CD14-positive monocyte (primary cell): ENCODE data around the gene BAZ1A. TPM values are rescaled to one million over a fixed set of nuclear protein-coding genes. Genes with fewer than 3 reads are reported as not detected.

Experiments used
- DNase-seq, 3 donors: peaks; one replicate each; pipeline ENCODE4 v3.0.0-alpha.2; 2011 to 2022
- H2AFZ ChIP-seq: 2 replicates; pipeline ENCODE4 v1.6.0; 2012; ENCODE audit warnings: mild to moderate bottlenecking, low read depth, low read length, inconsistent platforms; ENCODE audit not compliant: insufficient read depth, poor library complexity, severe bottlenecking
- H3K27ac ChIP-seq, 2 donors: 1 replicate in 1 of 2; 2 replicates in 1 of 2; pipeline ENCODE4 v1.5.1; 2012 to 2013; ENCODE audit warnings: low read length in 2 of 2, control low read depth in 1 of 2, inconsistent platforms in 1 of 2, low read depth in 1 of 2, mild to moderate bottlenecking in 1 of 2
- H3K27me3 ChIP-seq, 2 donors: one replicate each; pipeline versions ENCODE4 v1.6.0 to v1.6.1; 2011 to 2013; ENCODE audit warnings: low read length in 2 of 2; ENCODE audit not compliant: control insufficient read depth in 2 of 2, insufficient read depth in 2 of 2
- H3K36me3 ChIP-seq, 2 donors: replicated peaks in 1 of 2; 1 replicate in 1 of 2; 2 replicates in 1 of 2; pipeline versions ENCODE4 v1.5.1 to v1.6.1; 2012 to 2013; ENCODE audit warnings: low read length in 2 of 2, control low read depth in 1 of 2, inconsistent platforms in 1 of 2, mild to moderate bottlenecking in 1 of 2; ENCODE audit not compliant: insufficient read depth in 2 of 2, control insufficient read depth in 1 of 2
- H3K4me1 ChIP-seq, 2 donors: 1 replicate in 1 of 2; 2 replicates in 1 of 2; pipeline versions ENCODE4 v1.5.1 to v1.6.1; 2012 to 2013; ENCODE audit warnings: low read length in 2 of 2, control low read depth in 1 of 2, inconsistent platforms in 1 of 2, mild to moderate bottlenecking in 1 of 2, moderate library complexity in 1 of 2; ENCODE audit not compliant: insufficient read depth in 2 of 2, control insufficient read depth in 1 of 2
- H3K4me2 ChIP-seq: replicated peaks from 2 replicates; pipeline ENCODE3; 2012; ENCODE audit warnings: low read length, moderate library complexity, mild to moderate bottlenecking; ENCODE audit not compliant: poor library complexity, severe bottlenecking; ENCODE audit errors: extremely low read depth
- H3K4me3 ChIP-seq, 3 experiments: fragments of 200-600 bp in 1 of 3; sonication (generic) in 1 of 3; replicated peaks in 1 of 3; 1 replicate in 2 of 3; 2 replicates in 1 of 3; pipeline ENCODE4 v1.5.1; 2011 to 2013; ENCODE audit warnings: low read length in 3 of 3, mild to moderate bottlenecking in 3 of 3, control low read depth in 2 of 3, low read depth in 2 of 3, inconsistent platforms in 1 of 3, moderate library complexity in 1 of 3
- H3K79me2 ChIP-seq: 2 replicates; pipeline ENCODE4 v1.6.0; 2012; ENCODE audit warnings: mild to moderate bottlenecking, control low read depth, inconsistent platforms, low read length, moderate library complexity; ENCODE audit not compliant: insufficient read depth
- H3K9ac ChIP-seq: 2 replicates; pipeline ENCODE4 v1.6.0; 2017; ENCODE audit warnings: low read length, mild to moderate bottlenecking; ENCODE audit not compliant: insufficient read depth, poor library complexity, severe bottlenecking
- H3K9me3 ChIP-seq, 2 donors: replicated peaks in 1 of 2; 1 replicate in 1 of 2; 2 replicates in 1 of 2; pipeline versions ENCODE4 v1.5.1 to v1.6.1; 2012 to 2013; ENCODE audit warnings: low read length in 2 of 2, control low read depth in 1 of 2; ENCODE audit not compliant: control insufficient read depth in 1 of 2, insufficient read depth in 1 of 2
- H4K20me1 ChIP-seq: 2 replicates; pipeline ENCODE4 v1.6.0; 2012; ENCODE audit warnings: mild to moderate bottlenecking, low read length, control low read depth, moderate library complexity; ENCODE audit not compliant: insufficient read depth
- H3K27ac Mint-ChIP-seq, 7 donors: one replicate each; pipeline ENCODE4 v1.8.0; 2020; ENCODE audit warnings: mild to moderate bottlenecking in 7 of 7, mixed read lengths in 7 of 7, moderate library complexity in 6 of 7, inconsistent platforms in 2 of 7
- H3K27me3 Mint-ChIP-seq, 3 donors: one replicate each; pipeline ENCODE4 v1.8.0; 2021 to 2022; ENCODE audit warnings: low read depth in 3 of 3, mild to moderate bottlenecking in 3 of 3, mixed read lengths in 3 of 3, moderate library complexity in 3 of 3, inconsistent platforms in 1 of 3
- H3K36me3 Mint-ChIP-seq, 2 donors: one replicate each; pipeline ENCODE4 v1.8.0; 2020; ENCODE audit warnings: mixed read lengths in 2 of 2, inconsistent platforms in 1 of 2, mild to moderate bottlenecking in 1 of 2
- H3K4me1 Mint-ChIP-seq: one replicate; pipeline ENCODE4 v1.8.0; 2020; ENCODE audit warnings: mild to moderate bottlenecking, mixed read lengths
- H3K4me3 Mint-ChIP-seq, 2 donors: one replicate each; pipeline ENCODE4 v1.8.0; 2020; ENCODE audit warnings: mild to moderate bottlenecking in 2 of 2, mixed read lengths in 2 of 2, moderate library complexity in 1 of 2
- H3K9me3 Mint-ChIP-seq, 7 donors: one replicate each; pipeline ENCODE4 v1.8.0; 2020 to 2022; ENCODE audit warnings: mixed read lengths in 7 of 7, mild to moderate bottlenecking in 6 of 7, moderate library complexity in 6 of 7, inconsistent platforms in 2 of 7
- CTCF ChIP-seq: fragments of 200-600 bp; IDR thresholded peaks from one replicate; pipeline ENCODE4 v1.8.0; 2022; ENCODE audit warnings: antibody characterized with exemption, mild to moderate bottlenecking
- WGBS: methylation state at CpG from one replicate; pipeline ENCODE4 v1.1.5; 2013; ENCODE audit warnings: missing lambda C conversion rate; ENCODE audit not compliant: insufficient coverage; 5-methylcytosine and 5-hydroxymethylcytosine counted together
- intact Hi-C, 2 donors: fragments of 100-400 bp; cut with micrococcal nuclease; formaldehyde crosslinking; loops; one replicate each; pipeline versions ENCODE4 v1.15.0 to v1.15.1; 2023
- polyA plus RNA-seq, 3 donors: library from polyadenylated mRNA; depleted of rRNA in 1 of 3; unstranded in 2 of 3; stranded (reverse) in 1 of 3; fragments of 300-500 nt in 2 of 3; fragments of >200 nt in 1 of 3; fragmentation: Illumina TruSeq in 2 of 3; gene quantifications; 1 replicate in 2 of 3; 2 replicates in 1 of 3; pipeline ENCODE4 v1.2.3, GENCODE V29; 2012 to 2021

Gene BAZ1A
- polyA plus RNA-seq, 3 donors = 7.3 to 25.5 (median 12.7) TPM

GRCh38 chr14:34710744-34711143 lies 164.4 kb downstream of the BAZ1A start:
- DNase-seq = no peak
- Histone ChIP-seq H3K4me2 (no peak overlapping the region), H2AFZ (no peak overlapping the region), H3K27me3 (peaks cover 0 to 3% of the 10 kb centered on the region in 2 donors), H3K9me3 (no peaks in the 10 kb centered on the region), H3K4me3 (no peak overlapping the region), H3K79me2 (no peaks in the 10 kb centered on the region), H3K9ac (no peak overlapping the region), H3K27ac (no peak overlapping the region), H4K20me1 (no peaks in the 10 kb centered on the region), H3K36me3 (peaks cover 0 to 4% of the 10 kb centered on the region in 2 donors), H3K4me1 (peaks cover 11 to 18% of the 10 kb centered on the region in 2 donors)
- H3K9me3 Mint-ChIP-seq = no peaks in the 10 kb centered on the region
- no peak overlapping the region for H3K27ac Mint-ChIP-seq
- TF ChIP-seq CTCF = no peak
- H3K4me3 Mint-ChIP-seq = no peak overlapping the region
- WGBS = no CpG with 5 or more reads among the region's 2 CpGs
- peaks cover 19% of the 10 kb centered on the region for H3K4me1 Mint-ChIP-seq
- no peaks in the 10 kb centered on the region for H3K36me3 Mint-ChIP-seq
- intact Hi-C loops = no loop called here
- peaks cover 4 to 5% (median 4%) of the 10 kb centered on the region in 3 donors for H3K27me3 Mint-ChIP-seq

- Histone ChIP-seq H3K27ac (no peak overlapping the region), H3K79me2 (no peaks in the 10 kb centered on the region), H3K27me3 (no peaks in the 10 kb centered on the region), H3K4me2 (no peak overlapping the region), H4K20me1 (no peaks in the 10 kb centered on the region), H2AFZ (no peak overlapping the region), H3K9me3 (no peaks in the 10 kb centered on the region), H3K36me3 (peaks cover 0 to 4% of the 10 kb centered on the region in 2 donors), H3K9ac (no peak overlapping the region), H3K4me3 (no peak overlapping the region), H3K4me1 (peaks cover 7 to 13% of the 10 kb centered on the region in 2 donors)
- H3K4me1 Mint-ChIP-seq = peaks cover 12% of the 10 kb centered on the region
- H3K27ac Mint-ChIP-seq = no peak overlapping the region
- no peak overlapping the region for H3K4me3 Mint-ChIP-seq
- DNase-seq = no peak
- no CpG with 5 or more reads among the region's 1 CpG for WGBS
- no peak for TF ChIP-seq CTCF
- no peaks in the 10 kb centered on the region for H3K36me3 Mint-ChIP-seq
- intact Hi-C loops = no loop called here
- H3K27me3 Mint-ChIP-seq = no peaks in the 10 kb centered on the region
- H3K9me3 Mint-ChIP-seq = no peaks in the 10 kb centered on the region
Measured at GRCh38 chr14:34710006-34710405, 165.2 kb downstream of the BAZ1A start.
